ENCODE data around the gene MGLL.
"Not testable (repeated sequence)": the region's sequence is repeated elsewhere in the genome, so short reads cannot be mapped to it uniquely, and the experiment has no call there.

- not testable (repeated sequence) for TF ChIP-seq CTCF (conservative IDR thresholded peaks at IDR 0.05 in 1 of 2, IDR thresholded peaks at IDR 0.05 in 1 of 2; ENCODE audit: extremely low read depth in 1 of 2, insufficient read depth in 1 of 2, low read depth in 1 of 2, low read length in 2 of 2); EZH2 (IDR thresholded peaks at IDR 0.05; ENCODE audit: borderline replicate concordance, low read length)
These were observed 117.5 kb downstream of the MGLL start for GRCh38 chr3:127704840-127705239.
